ENCODE results near the gene RAB43.

- TF ChIP-seq CTCF (IDR thresholded peaks at IDR 0.05; ENCODE audit: insufficient read depth, low read length) (no peak), SPI1 (IDR thresholded peaks at IDR 0.05; ENCODE audit: borderline replicate concordance, low read depth) (no peak), POLR2AphosphoS5 (IDR thresholded peaks at IDR 0.05; ENCODE audit: low read depth) (no peak), REST (IDR thresholded peaks at IDR 0.05; ENCODE audit: insufficient replicate concordance, low read depth) (no peak), GABPA (IDR thresholded peaks at IDR 0.05; ENCODE audit: low read depth) (no peak)
Observed at GRCh38 chr3:129161860-129162271, 40.3 kb upstream of the RAB43 start.
